Natural killer cell treated with Interleukin-12 subunit alpha and Interleukin-12 subunit beta and Interleukin-15 and Interleukin-18, amount 100 ng/mL, for 72 hours (primary cell): ENCODE data around the gene ABT1. TPM values are rescaled to one million over a fixed set of nuclear protein-coding genes. Genes with fewer than 3 reads are reported as not detected.
"Not testable (repeated sequence)": the region's sequence is repeated elsewhere in the genome, so short reads cannot be mapped to it uniquely, and the experiment has no call there.

Experiments used
- ATAC-seq, 2 donors: fragments of 150-1000 bp; cut with Tn5 transposase in 1 of 2; sonication (Bioruptor Pico), chemical (Tn5 transposase) in 1 of 2; 2 replicates each; pipeline ENCODE4 v1.10.0; 2021
- DNase-seq: peaks from one replicate; pipeline ENCODE4 v3.0.0; 2022; ENCODE audit warnings: low spot score
- H3K27ac Mint-ChIP-seq, 2 donors: 1 replicate in 1 of 2; 2 replicates in 1 of 2; pipeline ENCODE4 v1.8.0; 2022; ENCODE audit warnings: mixed read lengths in 2 of 2, mild to moderate bottlenecking in 1 of 2, moderate library complexity in 1 of 2
- H3K27me3 Mint-ChIP-seq, 2 donors: 1 replicate in 1 of 2; 2 replicates in 1 of 2; pipeline ENCODE4 v1.8.0; 2022; ENCODE audit warnings: mixed read lengths in 2 of 2
- H3K36me3 Mint-ChIP-seq: one replicate; pipeline ENCODE4 v1.8.0; 2022; ENCODE audit warnings: mixed read lengths
- H3K4me1 Mint-ChIP-seq, 2 donors: 1 replicate in 1 of 2; 2 replicates in 1 of 2; pipeline ENCODE4 v1.8.0; 2022; ENCODE audit warnings: low read depth in 2 of 2, mixed read lengths in 2 of 2, mild to moderate bottlenecking in 1 of 2
- H3K4me3 Mint-ChIP-seq: one replicate; pipeline ENCODE4 v1.8.0; 2022; ENCODE audit warnings: mixed read lengths
- H3K9me3 Mint-ChIP-seq: 2 replicates; pipeline ENCODE4 v1.8.0; 2022; ENCODE audit warnings: mixed read lengths
- total RNA-seq, 2 donors: library from RNA; stranded (reverse); gene quantifications; one replicate each; pipeline ENCODE4 v1.2.3, GENCODE V29; 2022

Gene ABT1
- 10 to 100 TPM; 26.1 to 29.5 TPM for total RNA-seq

GRCh38 chr6:26596579-26597388, at the start of gene ABT1:
Gene ABT1 (plus strand): TSS chr6:26596953. CDS start chr6:26596983, 30 bp downstream.
- H3K9me3 Mint-ChIP-seq: no peaks in the 10 kb centered on the region
- no peak within 1 kb of the TSS for H3K27ac Mint-ChIP-seq
- no peaks in the 10 kb centered on the region for H3K36me3 Mint-ChIP-seq
- ATAC-seq (peak; percentile 91 to 92), DNase-seq (peak; percentile 95)
- peaks cover 0 to 8% of the 10 kb centered on the region in 2 donors for H3K4me1 Mint-ChIP-seq
- no peak within 1 kb of the TSS for H3K4me3 Mint-ChIP-seq
- H3K27me3 Mint-ChIP-seq: peaks cover 15 to 26% of the 10 kb centered on the region in 2 donors

- H3K9me3 Mint-ChIP-seq, H3K27ac Mint-ChIP-seq, H3K4me1 Mint-ChIP-seq, H3K27me3 Mint-ChIP-seq, ATAC-seq, H3K4me3 Mint-ChIP-seq, DNase-seq: not testable (repeated sequence)
- H3K36me3 Mint-ChIP-seq: peaks cover 28% of the 10 kb centered on the region
Measured at GRCh38 chr6:26547363-26547762, 49.4 kb upstream of the ABT1 start.

- H3K4me3 Mint-ChIP-seq: no peak overlapping the region
- H3K36me3 Mint-ChIP-seq: peaks cover 13% of the 10 kb centered on the region
- peak; percentile 68 for DNase-seq
- H3K27ac Mint-ChIP-seq: peak overlapping the region in 1 of 2 donors; percentile 67
- H3K27me3 Mint-ChIP-seq: no peaks in the 10 kb centered on the region
- ATAC-seq: peak; percentile 68 to 76
- H3K4me1 Mint-ChIP-seq: peaks cover 3 to 4% of the 10 kb centered on the region in 2 donors
- H3K9me3 Mint-ChIP-seq: no peaks in the 10 kb centered on the region
Measured at GRCh38 chr6:26550250-26550993, 46.3 kb upstream of the ABT1 start.

GRCh38 chr6:26552205-26552604, 44.5 kb upstream of the ABT1 start:
- DNase-seq: no peak
- Mint-ChIP-seq H3K9me3 (no peaks in the 10 kb centered on the region), H3K27ac (no peak overlapping the region), H3K4me1 (peaks cover 11% of the 10 kb centered on the region in 2 donors), H3K27me3 (no peaks in the 10 kb centered on the region), H3K4me3 (no peak overlapping the region), H3K36me3 (no peaks in the 10 kb centered on the region)
- no peak for ATAC-seq

- ATAC-seq (no peak), DNase-seq (no peak)
- H3K36me3 Mint-ChIP-seq: no peaks in the 10 kb centered on the region
- H3K9me3 Mint-ChIP-seq: no peaks in the 10 kb centered on the region
- no peaks in the 10 kb centered on the region for H3K27me3 Mint-ChIP-seq
- peaks cover 11% of the 10 kb centered on the region in 2 donors for H3K4me1 Mint-ChIP-seq
- no peak overlapping the region for H3K27ac Mint-ChIP-seq
- no peak overlapping the region for H3K4me3 Mint-ChIP-seq
Measured at GRCh38 chr6:26552640-26553188, 44.0 kb upstream of the ABT1 start.

GRCh38 chr6:26553264-26553634, 43.5 kb upstream of the ABT1 start:
- H3K4me1 Mint-ChIP-seq: peaks cover 11% of the 10 kb centered on the region in 2 donors
- H3K4me3 Mint-ChIP-seq: no peak overlapping the region
- no peaks in the 10 kb centered on the region for H3K36me3 Mint-ChIP-seq
- H3K27ac Mint-ChIP-seq: no peak overlapping the region
- ATAC-seq: peak; percentile 67 to 75
- no peaks in the 10 kb centered on the region for H3K27me3 Mint-ChIP-seq
- H3K9me3 Mint-ChIP-seq: no peaks in the 10 kb centered on the region
- DNase-seq: peak; percentile 81

GRCh38 chr6:26553635-26554446, 42.9 kb upstream of the ABT1 start:
- peaks cover 11% of the 10 kb centered on the region in 2 donors for H3K4me1 Mint-ChIP-seq
- H3K27me3 Mint-ChIP-seq: no peaks in the 10 kb centered on the region
- peak; percentile 78 to 86 for ATAC-seq
- no peaks in the 10 kb centered on the region for H3K9me3 Mint-ChIP-seq
- H3K36me3 Mint-ChIP-seq: no peaks in the 10 kb centered on the region
- H3K4me3 Mint-ChIP-seq: no peak overlapping the region
- H3K27ac Mint-ChIP-seq: no peak overlapping the region
- DNase-seq: peak; percentile 82

- no peak overlapping the region for H3K27ac Mint-ChIP-seq
- ATAC-seq (no peak), DNase-seq (no peak)
- no peak overlapping the region for H3K4me3 Mint-ChIP-seq
- H3K9me3 Mint-ChIP-seq: no peaks in the 10 kb centered on the region
- H3K4me1 Mint-ChIP-seq: peaks cover 11% of the 10 kb centered on the region in 2 donors
- no peaks in the 10 kb centered on the region for H3K36me3 Mint-ChIP-seq
- H3K27me3 Mint-ChIP-seq: no peaks in the 10 kb centered on the region
Measured at GRCh38 chr6:26554447-26554696, 42.4 kb upstream of the ABT1 start.

GRCh38 chr6:26554697-26555504, 41.9 kb upstream of the ABT1 start:
- Mint-ChIP-seq H3K4me1 (peaks cover 9 to 11% of the 10 kb centered on the region in 2 donors), H3K4me3 (no peak overlapping the region), H3K36me3 (no peaks in the 10 kb centered on the region), H3K27me3 (no peaks in the 10 kb centered on the region), H3K27ac (no peak overlapping the region), H3K9me3 (no peaks in the 10 kb centered on the region)
- DNase-seq: no peak
- ATAC-seq: peak; percentile 25 to 45

- H3K36me3 Mint-ChIP-seq: no peaks in the 10 kb centered on the region
- no peaks in the 10 kb centered on the region for H3K9me3 Mint-ChIP-seq
- H3K4me3 Mint-ChIP-seq: peak overlapping the region; percentile 14
- H3K4me1 Mint-ChIP-seq: peaks cover 9 to 11% of the 10 kb centered on the region in 2 donors
- no peaks in the 10 kb centered on the region for H3K27me3 Mint-ChIP-seq
- peak overlapping the region in 1 of 2 donors; percentile 36 for H3K27ac Mint-ChIP-seq
- DNase-seq: no peak
- ATAC-seq: no peak
Measured at GRCh38 chr6:26555505-26556262, 41.1 kb upstream of the ABT1 start.

GRCh38 chr6:26556263-26557070, 40.3 kb upstream of the ABT1 start:
- H3K4me3 Mint-ChIP-seq: peak overlapping the region; percentile 14
- H3K27me3 Mint-ChIP-seq: no peaks in the 10 kb centered on the region
- H3K9me3 Mint-ChIP-seq: no peaks in the 10 kb centered on the region
- H3K36me3 Mint-ChIP-seq: no peaks in the 10 kb centered on the region
- ATAC-seq (peak in 1 of 2 donors; percentile 51), DNase-seq (no peak)
- peak overlapping the region in 1 of 2 donors; percentile 36 for H3K27ac Mint-ChIP-seq
- peaks cover 9 to 11% of the 10 kb centered on the region in 2 donors for H3K4me1 Mint-ChIP-seq
